Measurements from ENCODE around the gene CYP11A1.

The CYP11A1 gene

DNA sequence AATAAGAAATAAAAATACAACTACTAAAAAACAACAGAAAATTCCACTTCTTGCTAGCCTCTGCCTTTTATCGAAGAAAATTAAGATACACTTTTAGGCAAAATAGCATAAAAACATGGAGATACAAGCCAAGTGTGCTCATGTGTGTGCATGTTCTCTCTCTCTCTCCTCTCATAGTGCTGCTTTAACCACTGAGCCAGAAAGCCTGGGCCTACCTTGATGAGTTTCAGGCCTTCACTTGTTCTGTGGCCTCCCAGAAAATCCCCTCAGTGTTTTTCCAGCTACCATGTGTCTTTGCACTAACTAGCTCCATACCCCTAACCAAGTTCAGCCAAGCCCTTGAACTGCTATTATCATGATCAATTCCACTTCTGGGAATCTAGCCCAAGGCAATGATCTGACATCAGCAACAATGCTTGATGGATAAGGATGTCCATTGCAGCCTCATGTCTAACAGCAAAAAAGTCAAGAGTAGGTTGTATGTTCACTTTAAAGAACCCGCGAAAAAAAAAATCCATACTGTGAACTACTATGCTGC is 18.1 kb downstream of the CYP11A1 start:
- Histone ChIP-seq H3K9me3 (ENCODE audit: control insufficient read depth, low read depth, low read length) (peaks cover 7% of the 10 kb centered on the region), H3K4me1 (ENCODE audit: control insufficient read depth, low read depth, low read length) (peaks cover 13% of the 10 kb centered on the region)

GRCh38 chr15:74347757-74348250 is 19.6 kb downstream of the CYP11A1 start:
- H3K4me3 ChIP-seq (ENCODE audit: low read length), result no peak overlapping the region
- peaks cover 13% of the 10 kb centered on the region for H3K4me1 ChIP-seq (ENCODE audit: control insufficient read depth, low read depth, low read length)
- H3K36me3 ChIP-seq (ENCODE audit: control insufficient read depth, low read depth, low read length), result no peaks in the 10 kb centered on the region
- no peaks in the 10 kb centered on the region for H3K27me3 ChIP-seq (ENCODE audit: control insufficient read depth, insufficient read depth, low read length)
- no peaks in the 10 kb centered on the region for H3K9me3 ChIP-seq (ENCODE audit: control insufficient read depth, low read depth, low read length)
- H3K27ac ChIP-seq (ENCODE audit: low read length), result no peak overlapping the region
- H3K9ac ChIP-seq (ENCODE audit: low read length), result no peak overlapping the region

More for the DNA sequence above, 18.1 kb downstream of the CYP11A1 start:
- no peaks in the 10 kb centered on the region for H3K27me3 ChIP-seq (ENCODE audit: control insufficient read depth, insufficient read depth, low read length)
- H3K36me3 ChIP-seq (ENCODE audit: control insufficient read depth, low read depth, low read length), result no peaks in the 10 kb centered on the region
- H3K27ac ChIP-seq (ENCODE audit: low read length), result no peak overlapping the region
- no peak overlapping the region for H3K9ac ChIP-seq (ENCODE audit: low read length)
- no peak overlapping the region for H3K4me3 ChIP-seq (ENCODE audit: low read length)

DNA sequence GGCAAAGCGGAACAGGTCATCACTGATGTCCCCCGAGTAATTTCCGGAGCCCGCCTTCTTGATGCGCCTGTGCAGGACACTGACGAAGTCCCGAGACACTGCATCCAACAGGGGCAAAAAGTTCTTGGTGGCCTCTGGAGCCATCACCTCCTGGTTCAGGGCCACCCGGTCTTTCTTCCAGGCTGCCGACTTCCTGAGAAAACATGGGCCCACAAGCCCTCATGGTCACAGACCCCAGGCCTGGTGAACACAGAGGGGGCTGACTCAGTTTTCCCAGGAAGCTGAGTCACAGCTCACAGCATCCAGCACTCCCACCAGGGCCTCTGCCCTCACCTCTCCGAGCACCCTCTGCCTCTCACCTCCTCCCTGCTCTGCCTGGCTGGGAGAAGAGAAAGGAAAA is 22.4 kb downstream of the CYP11A1 start:
- H3K27ac ChIP-seq (ENCODE audit: low read length), result no peak overlapping the region
- no peaks in the 10 kb centered on the region for H3K9me3 ChIP-seq (ENCODE audit: control insufficient read depth, low read depth, low read length)
- no peak overlapping the region for H3K9ac ChIP-seq (ENCODE audit: low read length)
- no peak overlapping the region for H3K4me3 ChIP-seq (ENCODE audit: low read length)
- H3K36me3 ChIP-seq (ENCODE audit: control insufficient read depth, low read depth, low read length), result no peaks in the 10 kb centered on the region
- no peaks in the 10 kb centered on the region for H3K27me3 ChIP-seq (ENCODE audit: control insufficient read depth, insufficient read depth, low read length)
- H3K4me1 ChIP-seq (ENCODE audit: control insufficient read depth, low read depth, low read length), result no peaks in the 10 kb centered on the region

GRCh38 chr15:74343797-74344127 is 23.7 kb downstream of the CYP11A1 start:
- H3K36me3 ChIP-seq (ENCODE audit: control insufficient read depth, low read depth, low read length), result no peaks in the 10 kb centered on the region
- H3K4me1 ChIP-seq (ENCODE audit: control insufficient read depth, low read depth, low read length), result no peaks in the 10 kb centered on the region
- no peak overlapping the region for H3K9ac ChIP-seq (ENCODE audit: low read length)
- H3K27me3 ChIP-seq (ENCODE audit: control insufficient read depth, insufficient read depth, low read length), result no peaks in the 10 kb centered on the region
- H3K9me3 ChIP-seq (ENCODE audit: control insufficient read depth, low read depth, low read length), result no peaks in the 10 kb centered on the region
- no peak overlapping the region for H3K4me3 ChIP-seq (ENCODE audit: low read length)
- no peak overlapping the region for H3K27ac ChIP-seq (ENCODE audit: low read length)

DNA sequence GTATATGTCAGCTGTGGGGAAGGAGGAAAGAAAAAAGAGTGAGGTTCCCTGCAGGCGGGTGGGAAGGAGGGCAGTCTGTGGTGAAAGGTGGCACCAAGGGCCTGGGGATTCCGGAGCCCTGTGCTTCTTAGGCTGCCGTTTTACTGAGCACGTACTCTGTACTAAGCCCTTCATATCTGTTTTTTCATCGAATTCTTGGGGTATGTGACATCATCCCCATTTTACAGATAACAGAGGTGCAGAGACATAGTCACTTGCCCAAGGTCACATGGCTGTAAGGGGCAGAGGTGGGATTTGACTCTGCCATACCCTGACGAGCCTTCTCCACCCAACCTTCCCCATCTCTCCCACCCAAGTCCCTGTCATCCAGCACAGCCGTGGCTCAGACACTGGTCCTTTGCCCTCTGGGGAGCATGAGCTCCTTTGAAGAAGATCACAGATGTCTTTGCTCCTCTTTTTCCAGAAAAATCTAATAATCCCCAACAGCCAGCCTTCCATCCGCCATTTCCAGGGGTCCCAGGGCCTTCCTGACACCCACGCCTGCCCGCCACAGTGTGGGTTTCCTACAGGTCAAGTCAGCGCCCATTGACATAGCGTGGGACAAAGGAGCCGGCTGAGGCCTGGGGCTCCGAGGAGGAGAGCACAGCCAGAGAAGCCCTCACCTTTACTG is 24.2 kb downstream of the CYP11A1 start:
- no peak overlapping the region for H3K9ac ChIP-seq (ENCODE audit: low read length)
- H3K36me3 ChIP-seq (ENCODE audit: control insufficient read depth, low read depth, low read length), result no peaks in the 10 kb centered on the region
- no peak overlapping the region for H3K27ac ChIP-seq (ENCODE audit: low read length)
- no peak overlapping the region for H3K4me3 ChIP-seq (ENCODE audit: low read length)
- H3K4me1 ChIP-seq (ENCODE audit: control insufficient read depth, low read depth, low read length), result no peaks in the 10 kb centered on the region
- H3K27me3 ChIP-seq (ENCODE audit: control insufficient read depth, insufficient read depth, low read length), result no peaks in the 10 kb centered on the region
- no peaks in the 10 kb centered on the region for H3K9me3 ChIP-seq (ENCODE audit: control insufficient read depth, low read depth, low read length)

DNA sequence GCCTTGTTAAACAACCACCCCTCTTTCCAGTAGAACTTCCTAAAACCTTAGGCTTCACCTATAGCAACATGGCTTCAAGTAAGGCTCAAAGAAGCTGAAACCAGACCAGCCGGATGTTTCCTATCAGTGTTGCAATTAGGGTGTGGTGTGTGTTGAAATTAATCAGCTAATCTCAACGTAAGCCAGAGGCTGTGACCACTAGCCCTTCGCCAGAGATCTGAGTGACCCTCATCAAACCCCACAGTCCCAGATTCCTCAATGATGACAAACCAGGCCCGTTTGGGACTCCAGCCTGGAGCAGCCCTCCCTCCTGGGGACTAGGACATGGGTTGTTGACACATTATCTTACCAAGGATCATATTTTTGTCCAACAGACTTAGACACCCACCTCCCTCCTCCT is 27.3 kb downstream of the CYP11A1 start:
- Histone ChIP-seq H3K27me3 (ENCODE audit: control insufficient read depth, insufficient read depth, low read length) (no peaks in the 10 kb centered on the region), H3K9me3 (ENCODE audit: control insufficient read depth, low read depth, low read length) (no peaks in the 10 kb centered on the region), H3K36me3 (ENCODE audit: control insufficient read depth, low read depth, low read length) (no peaks in the 10 kb centered on the region), H3K4me1 (ENCODE audit: control insufficient read depth, low read depth, low read length) (no peaks in the 10 kb centered on the region), H3K27ac (ENCODE audit: low read length) (no peak overlapping the region), H3K4me3 (ENCODE audit: low read length) (no peak overlapping the region), H3K9ac (ENCODE audit: low read length) (no peak overlapping the region)

DNA sequence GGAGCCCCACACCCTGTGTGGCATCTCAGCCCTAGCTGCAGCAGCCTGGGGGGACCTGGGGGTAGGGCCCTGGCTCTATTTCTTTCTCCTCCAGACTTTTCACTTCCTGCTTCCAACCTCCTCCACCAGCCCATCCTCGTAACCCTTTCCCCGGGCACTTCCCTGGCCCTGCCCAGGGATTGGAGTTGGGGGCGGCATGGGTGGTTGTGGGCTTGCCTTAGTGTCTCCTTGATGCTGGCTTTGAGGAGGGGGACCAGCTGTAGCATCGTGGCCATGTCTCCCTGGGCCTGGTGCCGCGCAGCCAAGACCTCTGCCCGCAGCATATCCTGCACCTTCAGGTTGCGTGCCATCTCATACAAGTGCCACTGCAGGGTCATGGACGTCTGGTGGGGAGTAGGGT is 28.1 kb downstream of the CYP11A1 start:
- Histone ChIP-seq H3K27ac (ENCODE audit: low read length) (no peak overlapping the region), H3K9me3 (ENCODE audit: control insufficient read depth, low read depth, low read length) (no peaks in the 10 kb centered on the region), H3K36me3 (ENCODE audit: control insufficient read depth, low read depth, low read length) (no peaks in the 10 kb centered on the region), H3K4me3 (ENCODE audit: low read length) (no peak overlapping the region), H3K4me1 (ENCODE audit: control insufficient read depth, low read depth, low read length) (no peaks in the 10 kb centered on the region), H3K9ac (ENCODE audit: low read length) (no peak overlapping the region), H3K27me3 (ENCODE audit: control insufficient read depth, insufficient read depth, low read length) (no peaks in the 10 kb centered on the region)

- H3K4me3 ChIP-seq (ENCODE audit: low read length), result no peak overlapping the region
- H3K27ac ChIP-seq (ENCODE audit: low read length), result no peak overlapping the region
- H3K36me3 ChIP-seq (ENCODE audit: control insufficient read depth, low read depth, low read length), result no peaks in the 10 kb centered on the region
- H3K27me3 ChIP-seq (ENCODE audit: control insufficient read depth, insufficient read depth, low read length), result no peaks in the 10 kb centered on the region
- H3K9ac ChIP-seq (ENCODE audit: low read length), result no peak overlapping the region
- H3K4me1 ChIP-seq (ENCODE audit: control insufficient read depth, low read depth, low read length), result no peaks in the 10 kb centered on the region
- H3K9me3 ChIP-seq (ENCODE audit: control insufficient read depth, low read depth, low read length), result no peaks in the 10 kb centered on the region
Observed at GRCh38 chr15:74338676-74339075, 28.8 kb downstream of the CYP11A1 start.

DNA sequence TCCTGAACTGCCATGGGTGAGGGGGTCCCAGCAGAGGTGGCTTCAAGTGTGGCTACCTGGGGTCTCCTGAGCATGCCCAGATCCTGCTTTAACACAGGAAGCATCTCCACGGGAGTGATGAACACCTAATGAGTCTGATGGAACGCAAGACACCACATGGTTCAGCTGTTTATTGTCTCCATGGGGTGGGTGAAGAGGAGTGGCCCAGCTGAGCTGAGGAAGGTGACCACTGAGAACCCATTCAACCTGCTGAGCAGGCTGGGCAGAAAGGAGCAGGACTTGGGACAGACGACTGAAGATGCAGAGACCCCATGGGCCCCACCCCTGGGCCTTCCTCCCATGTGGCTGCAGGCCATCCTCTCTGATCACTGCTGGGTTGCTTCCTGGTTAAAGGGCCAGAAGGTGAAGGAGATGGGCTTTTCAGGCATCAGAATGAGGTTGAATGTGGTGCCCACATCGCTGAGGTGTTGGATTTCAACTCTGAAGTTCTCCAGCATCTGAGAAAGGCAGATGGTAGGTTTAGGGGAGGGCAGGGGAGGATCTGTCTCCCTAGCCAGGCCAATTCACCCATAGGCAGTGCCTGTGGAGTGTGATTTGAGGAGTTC is 29.7 kb downstream of the CYP11A1 start:
- Histone ChIP-seq H3K36me3 (ENCODE audit: control insufficient read depth, low read depth, low read length) (no peaks in the 10 kb centered on the region), H3K9ac (ENCODE audit: low read length) (no peak overlapping the region), H3K4me1 (ENCODE audit: control insufficient read depth, low read depth, low read length) (no peaks in the 10 kb centered on the region), H3K9me3 (ENCODE audit: control insufficient read depth, low read depth, low read length) (no peaks in the 10 kb centered on the region), H3K4me3 (ENCODE audit: low read length) (no peak overlapping the region), H3K27me3 (ENCODE audit: control insufficient read depth, insufficient read depth, low read length) (no peaks in the 10 kb centered on the region), H3K27ac (ENCODE audit: low read length) (no peak overlapping the region)

DNA sequence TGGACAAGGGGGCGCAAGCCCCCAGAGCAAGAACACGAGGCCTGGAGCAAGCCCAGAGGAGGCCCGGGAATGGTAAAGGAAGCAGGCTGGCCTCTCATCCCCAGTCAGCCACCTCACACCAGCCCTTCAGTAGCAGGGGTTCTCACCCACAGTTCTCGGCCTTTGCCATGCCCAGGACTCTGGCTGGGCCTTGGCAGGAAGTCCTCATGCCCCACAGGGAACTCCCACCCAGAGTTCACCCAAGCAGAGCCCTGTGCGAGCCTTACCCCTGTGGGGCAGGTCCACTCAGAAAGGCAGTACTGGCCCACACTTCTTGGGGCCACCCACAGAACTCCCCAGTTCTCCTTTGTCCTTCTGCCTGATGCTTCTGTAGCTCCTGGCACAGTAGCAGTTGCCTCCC is 30.3 kb downstream of the CYP11A1 start:
- no peak overlapping the region for H3K27ac ChIP-seq (ENCODE audit: low read length)
- H3K9me3 ChIP-seq (ENCODE audit: control insufficient read depth, low read depth, low read length), result no peaks in the 10 kb centered on the region
- H3K36me3 ChIP-seq (ENCODE audit: control insufficient read depth, low read depth, low read length), result no peaks in the 10 kb centered on the region
- H3K27me3 ChIP-seq (ENCODE audit: control insufficient read depth, insufficient read depth, low read length), result no peaks in the 10 kb centered on the region
- H3K4me3 ChIP-seq (ENCODE audit: low read length), result no peak overlapping the region
- no peak overlapping the region for H3K9ac ChIP-seq (ENCODE audit: low read length)
- no peaks in the 10 kb centered on the region for H3K4me1 ChIP-seq (ENCODE audit: control insufficient read depth, low read depth, low read length)

- Histone ChIP-seq H3K36me3 (ENCODE audit: control insufficient read depth, low read depth, low read length) (no peaks in the 10 kb centered on the region), H3K27me3 (ENCODE audit: control insufficient read depth, insufficient read depth, low read length) (no peaks in the 10 kb centered on the region), H3K9me3 (ENCODE audit: control insufficient read depth, low read depth, low read length) (no peaks in the 10 kb centered on the region), H3K9ac (ENCODE audit: low read length) (no peak overlapping the region), H3K4me3 (ENCODE audit: low read length) (no peak overlapping the region), H3K27ac (ENCODE audit: low read length) (no peak overlapping the region), H3K4me1 (ENCODE audit: control insufficient read depth, low read depth, low read length) (no peaks in the 10 kb centered on the region)
Observed at GRCh38 chr15:74336061-74337005, 31.1 kb downstream of the CYP11A1 start.

All from iPS-18a (cell line).